HG02885 (cell line): ENCODE results near the gene TEX10.

ENCODE experiments used
- ATAC-seq: cut with Tn5 transposase; IDR thresholded peaks from one replicate; pipeline ENCODE4 v1.9.1; 2021; ENCODE audit warnings: mild to moderate bottlenecking; ENCODE audit not compliant: unreplicated experiment, poor library complexity

TEX10 gene

GRCh38 chr9:100287186-100287585 lies 65.6 kb downstream of the TEX10 start:
- ATAC-seq: no peak

GRCh38 chr9:100286257-100286656 lies 66.5 kb downstream of the TEX10 start:
- ATAC-seq: no peak

- no peak for ATAC-seq
Measured at GRCh38 chr9:100285601-100286000, 67.1 kb downstream of the TEX10 start.

- no peak for ATAC-seq
Measured at GRCh38 chr9:100285080-100285479, 67.7 kb downstream of the TEX10 start.

GRCh38 chr9:100284247-100284646 lies 68.5 kb downstream of the TEX10 start:
- no peak for ATAC-seq

- no peak for ATAC-seq
Measured at GRCh38 chr9:100282388-100282719, 70.4 kb downstream of the TEX10 start.

- no peak for ATAC-seq
Measured at GRCh38 chr9:100281676-100282387, 70.9 kb downstream of the TEX10 start.

- ATAC-seq: no peak
Measured at GRCh38 chr9:100281066-100281465, 71.7 kb downstream of the TEX10 start.

GRCh38 chr9:100277166-100277979 lies 75.4 kb downstream of the TEX10 start:
- ATAC-seq: no peak

GRCh38 chr9:100269656-100270055 lies 83.1 kb downstream of the TEX10 start:
- ATAC-seq: no peak

- no peak for ATAC-seq
Measured at GRCh38 chr9:100268271-100268670, 84.5 kb downstream of the TEX10 start.

- no peak for ATAC-seq
Measured at GRCh38 chr9:100267211-100267610, 85.5 kb downstream of the TEX10 start.
